KBM-7 (cell line): ENCODE measurements around the gene RAB44.

Experiments
- DNase-seq: peaks from one replicate; pipeline ENCODE4 v3.0.0-alpha.2; 2015
- in situ Hi-C: fragments of 300-500 bp; cut with MboI; formaldehyde crosslinking; loops from 2 replicates; pipeline ENCODE4 v1.14.3; 2020; ENCODE audit warnings: low sequenced_read_pairs, low pct_unique_long_range_greater_than_20kb, mixed read lengths

RAB44 gene

GRCh38 chr6:36742146-36742545 lies 44.5 kb downstream of the RAB44 start:
- in situ Hi-C loops, result no loop called here

GRCh38 chr6:36743032-36743431 lies 45.4 kb downstream of the RAB44 start:
- in situ Hi-C loops, result no loop called here

More at GRCh38 chr6:36742146-36742545, 44.5 kb downstream of the RAB44 start:
- no peak for DNase-seq

GRCh38 chr6:36743538-36744303 lies 46.1 kb downstream of the RAB44 start:
- DNase-seq, result no peak
- in situ Hi-C loops, result no loop called here

More at GRCh38 chr6:36743032-36743431, 45.4 kb downstream of the RAB44 start:
- DNase-seq, result no peak

GRCh38 chr6:36744304-36744673 lies 46.7 kb downstream of the RAB44 start:
- in situ Hi-C loops, result no loop called here
- no peak for DNase-seq

- DNase-seq, result no peak
- in situ Hi-C loops, result no loop called here
These were observed 47.7 kb downstream of the RAB44 start for GRCh38 chr6:36745283-36745682.

GRCh38 chr6:36745836-36746235 lies 48.2 kb downstream of the RAB44 start:
- in situ Hi-C loops, result no loop called here
- no peak for DNase-seq

- no peak for DNase-seq
- in situ Hi-C loops, result no loop called here
These were observed 48.6 kb downstream of the RAB44 start for GRCh38 chr6:36746251-36746650.

- in situ Hi-C loops, result loop anchor here (25.0 kb wide), 1 partner anchor 462 kb away; no protein-coding TSS in a partner anchor
- no peak for DNase-seq
These were observed 52.3 kb downstream of the RAB44 start for GRCh38 chr6:36749829-36750489.

GRCh38 chr6:36751091-36751490 lies 53.5 kb downstream of the RAB44 start:
- in situ Hi-C loops, result loop anchor here (25.0 kb wide), 1 partner anchor 461 kb away; no protein-coding TSS in a partner anchor
- no peak for DNase-seq

GRCh38 chr6:36751833-36752186 lies 54.2 kb downstream of the RAB44 start:
- in situ Hi-C loops, result loop anchor here (25.0 kb wide), 1 partner anchor 460 kb away; no protein-coding TSS in a partner anchor
- no peak for DNase-seq

- in situ Hi-C loops, result loop anchor here (25.0 kb wide), 1 partner anchor 460 kb away; no protein-coding TSS in a partner anchor
- no peak for DNase-seq
These were observed 54.7 kb downstream of the RAB44 start for GRCh38 chr6:36752187-36752885.

- in situ Hi-C loops, result loop anchor here (25.0 kb wide), 1 partner anchor 459 kb away; no protein-coding TSS in a partner anchor
- DNase-seq, result no peak
These were observed 55.4 kb downstream of the RAB44 start for GRCh38 chr6:36752886-36753506.

- in situ Hi-C loops, result loop anchor here (25.0 kb wide), 1 partner anchor 458 kb away; no protein-coding TSS in a partner anchor
- no peak for DNase-seq
These were observed 56.2 kb downstream of the RAB44 start for GRCh38 chr6:36753671-36754405.

GRCh38 chr6:36754582-36755434 lies 57.2 kb downstream of the RAB44 start:
- in situ Hi-C loops, result loop anchor here (25.0 kb wide), 1 partner anchor 457 kb away; no protein-coding TSS in a partner anchor
- no peak for DNase-seq

GRCh38 chr6:36755435-36756348 lies 58.1 kb downstream of the RAB44 start:
- peak; percentile 43 for DNase-seq
- in situ Hi-C loops, result loop anchor here (25.0 kb wide), 1 partner anchor 457 kb away; no protein-coding TSS in a partner anchor

GRCh38 chr6:36756786-36757185 lies 59.2 kb downstream of the RAB44 start:
- in situ Hi-C loops, result loop anchor here (25.0 kb wide), 1 partner anchor 456 kb away; no protein-coding TSS in a partner anchor
- no peak for DNase-seq

GRCh38 chr6:36757206-36757605 lies 59.6 kb downstream of the RAB44 start:
- peak; percentile 19 for DNase-seq
- in situ Hi-C loops, result loop anchor here (25.0 kb wide), 1 partner anchor 455 kb away; no protein-coding TSS in a partner anchor
